SIG-M5 (cell line): Measurements from ENCODE around the gene ZNF787.
"Not testable (repeated sequence)": the region's sequence is repeated elsewhere in the genome, so short reads cannot be mapped to it uniquely, and the experiment has no call there.

Experiments
- DNase-seq: peaks from one replicate; lab custom pipeline; 2025; lab: John Stamatoyannopoulos, UW

ZNF787 gene

GRCh38 chr19:56105831-56106396, 15.2 kb downstream of the ZNF787 start:
- DNase-seq: not testable (repeated sequence)

- DNase-seq: no peak
Measured at GRCh38 chr19:56105090-56105701, 15.9 kb downstream of the ZNF787 start.

- DNase-seq: no peak
Measured at GRCh38 chr19:56104423-56104822, 16.7 kb downstream of the ZNF787 start.

- DNase-seq: no peak
Measured at GRCh38 chr19:56103027-56103614, 18.0 kb downstream of the ZNF787 start.

GRCh38 chr19:56101746-56102535, 19.2 kb downstream of the ZNF787 start:
- no peak for DNase-seq

GRCh38 chr19:56101095-56101494, 20.0 kb downstream of the ZNF787 start:
- DNase-seq: no peak

GRCh38 chr19:56099638-56100539, 21.2 kb downstream of the ZNF787 start:
- DNase-seq: no peak

GRCh38 chr19:56098731-56099568, 22.1 kb downstream of the ZNF787 start:
- no peak for DNase-seq

GRCh38 chr19:56098237-56098636, 22.9 kb downstream of the ZNF787 start:
- DNase-seq: not testable (repeated sequence)

GRCh38 chr19:56097776-56098175, 23.3 kb downstream of the ZNF787 start:
- no peak for DNase-seq

- no peak for DNase-seq
Measured at GRCh38 chr19:56097306-56097705, 23.8 kb downstream of the ZNF787 start.

- DNase-seq: no peak
Measured at GRCh38 chr19:56096665-56097064, 24.4 kb downstream of the ZNF787 start.

GRCh38 chr19:56094449-56094848, 26.6 kb downstream of the ZNF787 start:
- no peak for DNase-seq

GRCh38 chr19:56092685-56093631, 28.1 kb downstream of the ZNF787 start:
- DNase-seq: no peak

- no peak for DNase-seq
Measured at GRCh38 chr19:56091751-56092546, 29.1 kb downstream of the ZNF787 start.

- no peak for DNase-seq
Measured at GRCh38 chr19:56091066-56091490, 30.0 kb downstream of the ZNF787 start.

GRCh38 chr19:56089344-56089743, 31.8 kb downstream of the ZNF787 start:
- DNase-seq: no peak

- DNase-seq: no peak
Measured at GRCh38 chr19:56088497-56089215, 32.4 kb downstream of the ZNF787 start.
